Transverse colon (tissue), 4 donors: ENCODE results near the gene THSD4.

ENCODE experiments used
- CTCF ChIP-seq, 5 experiments: fragments of 200-600 bp in 3 of 5; fragments of 450-650 bp in 2 of 5; sonication (generic) in 3 of 5; IDR thresholded peaks; 1 replicate in 2 of 5; 2 replicates in 3 of 5; pipeline ENCODE4 v1.5.1; 2016 to 2017; ENCODE audit warnings: antibody characterized with exemption in 5 of 5, inconsistent platforms in 3 of 5, mild to moderate bottlenecking in 2 of 5, moderate library complexity in 1 of 5
- EP300 ChIP-seq: sonication (generic); formaldehyde crosslinking; IDR thresholded peaks from one replicate; pipeline ENCODE4 v1.6.1; 2017; ENCODE audit warnings: antibody characterized with exemption, low read depth
- POLR2A ChIP-seq: fragments of 450-650 bp; IDR thresholded peaks from one replicate; pipeline ENCODE4 v1.6.1; 2016; ENCODE audit warnings: antibody characterized with exemption, mild to moderate bottlenecking, moderate library complexity
- POLR2AphosphoS5 ChIP-seq, 3 donors: sonication (generic); formaldehyde crosslinking; IDR thresholded peaks; one replicate each; pipeline ENCODE4 v1.6.1; 2016; ENCODE audit warnings: antibody characterized with exemption in 3 of 3

- TF ChIP-seq POLR2A (no peak), CTCF (IDR thresholded peaks at IDR 0.05) (no peak), EP300 (no peak), POLR2AphosphoS5 (IDR thresholded peaks at IDR 0.05) (no peak)
Observed at GRCh38 chr15:71275098-71275497, 159.8 kb downstream of the THSD4 start.
